Measurements from ENCODE around the gene CHST2. TPM values are rescaled to one million over a fixed set of nuclear protein-coding genes. Genes with fewer than 3 reads are reported as not detected.

The CHST2 gene
- total RNA-seq, 1 experiment from 2014 or later: 0.26 TPM

DNA sequence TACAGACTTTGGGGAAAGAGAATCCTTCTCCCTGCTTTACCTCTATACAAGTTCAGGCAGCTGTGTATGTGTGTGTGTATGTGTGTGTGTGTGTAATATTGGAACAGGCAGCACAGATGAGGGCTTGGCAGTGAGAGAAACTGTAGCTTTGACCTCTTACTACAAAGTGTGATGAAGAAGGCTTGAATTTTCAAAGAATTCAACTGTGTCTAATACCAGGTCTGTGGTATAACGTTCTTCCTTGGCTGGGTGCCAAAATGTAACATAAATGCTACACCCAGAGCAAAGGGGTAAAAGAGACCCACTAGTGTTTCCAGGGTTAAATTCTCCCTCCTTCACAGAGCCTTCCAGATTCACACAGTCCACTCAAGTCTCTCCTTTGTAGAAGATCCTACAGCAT, 51.1 kb downstream of the CHST2 start:
- BruUV-seq (replicated peaks): no TSS peak
- Histone ChIP-seq H3K9me3 (ENCODE audit: control insufficient read depth, insufficient read depth, low read depth, low read length) (no peaks in the 10 kb centered on the region; the same call in 1 of the 2 replicates), H3K4me1 (ENCODE audit: control insufficient read depth, insufficient read depth, low read length) (no peaks in the 10 kb centered on the region), H3K36me3 (ENCODE audit: control insufficient read depth, insufficient read depth, low read length) (no peaks in the 10 kb centered on the region), H3K27ac (ENCODE audit: low read length) (no peak overlapping the region), H3K4me3 (ENCODE audit: low read depth in 2 of 2, low read length in 2 of 2) (no peak overlapping the region), H3K27me3 (ENCODE audit: control insufficient read depth, insufficient read depth, low read length) (no peaks in the 10 kb centered on the region)
- TF ChIP-seq, protein P1, sequence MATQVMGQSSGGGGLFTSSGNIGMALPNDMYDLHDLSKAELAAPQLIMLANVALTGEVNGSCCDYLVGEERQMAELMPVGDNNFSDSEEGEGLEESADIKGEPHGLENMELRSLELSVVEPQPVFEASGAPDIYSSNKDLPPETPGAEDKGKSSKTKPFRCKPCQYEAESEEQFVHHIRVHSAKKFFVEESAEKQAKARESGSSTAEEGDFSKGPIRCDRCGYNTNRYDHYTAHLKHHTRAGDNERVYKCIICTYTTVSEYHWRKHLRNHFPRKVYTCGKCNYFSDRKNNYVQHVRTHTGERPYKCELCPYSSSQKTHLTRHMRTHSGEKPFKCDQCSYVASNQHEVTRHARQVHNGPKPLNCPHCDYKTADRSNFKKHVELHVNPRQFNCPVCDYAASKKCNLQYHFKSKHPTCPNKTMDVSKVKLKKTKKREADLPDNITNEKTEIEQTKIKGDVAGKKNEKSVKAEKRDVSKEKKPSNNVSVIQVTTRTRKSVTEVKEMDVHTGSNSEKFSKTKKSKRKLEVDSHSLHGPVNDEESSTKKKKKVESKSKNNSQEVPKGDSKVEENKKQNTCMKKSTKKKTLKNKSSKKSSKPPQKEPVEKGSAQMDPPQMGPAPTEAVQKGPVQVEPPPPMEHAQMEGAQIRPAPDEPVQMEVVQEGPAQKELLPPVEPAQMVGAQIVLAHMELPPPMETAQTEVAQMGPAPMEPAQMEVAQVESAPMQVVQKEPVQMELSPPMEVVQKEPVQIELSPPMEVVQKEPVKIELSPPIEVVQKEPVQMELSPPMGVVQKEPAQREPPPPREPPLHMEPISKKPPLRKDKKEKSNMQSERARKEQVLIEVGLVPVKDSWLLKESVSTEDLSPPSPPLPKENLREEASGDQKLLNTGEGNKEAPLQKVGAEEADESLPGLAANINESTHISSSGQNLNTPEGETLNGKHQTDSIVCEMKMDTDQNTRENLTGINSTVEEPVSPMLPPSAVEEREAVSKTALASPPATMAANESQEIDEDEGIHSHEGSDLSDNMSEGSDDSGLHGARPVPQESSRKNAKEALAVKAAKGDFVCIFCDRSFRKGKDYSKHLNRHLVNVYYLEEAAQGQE (IDR thresholded peaks at IDR 0.05; ENCODE audit: insufficient read depth in 1 of 2, low read depth in 2 of 2, low read length in 1 of 2): no peak
- TF ChIP-seq POLR2AphosphoS5 (IDR thresholded peaks at IDR 0.05; ENCODE audit: low read depth, low read length) (no peak), TCF7L2 (IDR thresholded peaks at IDR 0.05; ENCODE audit: low read depth, low read length) (no peak), SIN3A (IDR thresholded peaks at IDR 0.05; ENCODE audit: borderline replicate concordance, insufficient read depth, low read depth, low read length) (no peak)
- TF ChIP-seq, protein P2, sequence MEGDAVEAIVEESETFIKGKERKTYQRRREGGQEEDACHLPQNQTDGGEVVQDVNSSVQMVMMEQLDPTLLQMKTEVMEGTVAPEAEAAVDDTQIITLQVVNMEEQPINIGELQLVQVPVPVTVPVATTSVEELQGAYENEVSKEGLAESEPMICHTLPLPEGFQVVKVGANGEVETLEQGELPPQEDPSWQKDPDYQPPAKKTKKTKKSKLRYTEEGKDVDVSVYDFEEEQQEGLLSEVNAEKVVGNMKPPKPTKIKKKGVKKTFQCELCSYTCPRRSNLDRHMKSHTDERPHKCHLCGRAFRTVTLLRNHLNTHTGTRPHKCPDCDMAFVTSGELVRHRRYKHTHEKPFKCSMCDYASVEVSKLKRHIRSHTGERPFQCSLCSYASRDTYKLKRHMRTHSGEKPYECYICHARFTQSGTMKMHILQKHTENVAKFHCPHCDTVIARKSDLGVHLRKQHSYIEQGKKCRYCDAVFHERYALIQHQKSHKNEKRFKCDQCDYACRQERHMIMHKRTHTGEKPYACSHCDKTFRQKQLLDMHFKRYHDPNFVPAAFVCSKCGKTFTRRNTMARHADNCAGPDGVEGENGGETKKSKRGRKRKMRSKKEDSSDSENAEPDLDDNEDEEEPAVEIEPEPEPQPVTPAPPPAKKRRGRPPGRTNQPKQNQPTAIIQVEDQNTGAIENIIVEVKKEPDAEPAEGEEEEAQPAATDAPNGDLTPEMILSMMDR (IDR thresholded peaks at IDR 0.05): no peak
- in situ Hi-C loops (cut with HindIII; ENCODE audit: low pct_unique_long_range_greater_than_20kb, low sequenced_read_pairs) (no loop called here), intact Hi-C loops (cut with micrococcal nuclease; ENCODE audit: unreplicated experiment) (loop anchor here (10.0 kb wide), 1 partner anchor 1154 kb away; no protein-coding TSS in a partner anchor)
- CTCF ChIA-PET: no interaction called here
- DNase-seq (ENCODE audit: low read depth, low spot score) (no peak), ATAC-seq (no peak)
- POLR2A ChIA-PET: no interaction called here

DNA sequence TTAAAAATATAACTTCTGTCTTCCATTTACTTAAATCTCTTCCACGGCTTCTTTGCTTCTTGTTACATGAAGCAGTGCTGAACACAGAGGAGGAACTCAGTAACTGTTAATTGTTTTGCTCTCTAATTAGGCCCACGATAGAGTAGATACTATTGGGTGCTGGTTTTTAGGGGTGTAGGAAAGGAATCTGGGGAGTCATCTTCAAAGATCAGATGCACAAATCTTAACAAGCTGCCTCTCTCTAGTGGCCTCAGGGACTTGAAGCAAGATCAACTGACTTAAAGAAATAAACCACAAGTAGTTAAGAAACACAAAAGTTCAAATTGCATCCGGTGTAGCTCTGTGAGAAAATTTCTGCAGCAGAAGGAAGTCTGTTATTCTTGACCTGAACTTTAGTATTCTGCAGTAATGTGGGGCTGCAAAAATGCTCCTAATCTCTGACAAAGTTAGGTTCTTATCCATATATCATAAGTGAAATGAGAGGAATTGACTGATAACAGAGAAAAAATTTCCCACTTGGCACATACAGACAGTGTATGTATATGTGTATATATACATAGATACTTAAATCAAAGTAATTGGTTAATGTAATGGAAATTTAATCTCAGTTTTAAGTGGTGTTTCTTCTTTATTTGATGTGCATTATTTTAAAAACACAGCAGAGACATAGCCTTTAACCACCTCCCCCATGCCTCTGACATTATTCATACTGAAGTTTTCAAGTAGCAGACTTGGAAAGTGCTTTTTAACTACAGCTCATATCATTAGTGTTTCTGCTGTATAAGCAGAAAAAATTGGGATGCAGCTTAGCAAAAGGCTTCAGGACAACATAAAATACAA, 51.8 kb downstream of the CHST2 start:
- no peaks in the 10 kb centered on the region for H3K36me3 ChIP-seq (ENCODE audit: control insufficient read depth, insufficient read depth, low read length)
- in situ Hi-C loops (cut with HindIII; ENCODE audit: low pct_unique_long_range_greater_than_20kb, low sequenced_read_pairs): no loop called here
- ATAC-seq (no peak), DNase-seq (ENCODE audit: low read depth, low spot score) (no peak)
- no peak for TF ChIP-seq TCF7L2 (IDR thresholded peaks at IDR 0.05; ENCODE audit: low read depth, low read length)
- no peak overlapping the region for H3K4me3 ChIP-seq (ENCODE audit: low read depth in 2 of 2, low read length in 2 of 2)
- BruUV-seq (replicated peaks): no TSS peak
- no peaks in the 10 kb centered on the region for H3K27me3 ChIP-seq (ENCODE audit: control insufficient read depth, insufficient read depth, low read length)
- CTCF ChIA-PET: no interaction called here
- POLR2A ChIA-PET: no interaction called here
- H3K9me3 ChIP-seq (ENCODE audit: control insufficient read depth, insufficient read depth, low read depth, low read length): no peaks in the 10 kb centered on the region; the same call in 1 of the 2 replicates
- no peak overlapping the region for H3K27ac ChIP-seq (ENCODE audit: low read length)
- H3K4me1 ChIP-seq (ENCODE audit: control insufficient read depth, insufficient read depth, low read length): no peaks in the 10 kb centered on the region
- intact Hi-C loops (cut with micrococcal nuclease; ENCODE audit: unreplicated experiment): loop anchor here (10.0 kb wide), 1 partner anchor 1153 kb away; no protein-coding TSS in a partner anchor
